Naive B cell (primary cell): ENCODE measurements around the gene ZNF561. TPM values are rescaled to one million over a fixed set of nuclear protein-coding genes. Genes with fewer than 3 reads are reported as not detected.
"Not testable (repeated sequence)": the region's sequence is repeated elsewhere in the genome, so short reads cannot be mapped to it uniquely, and the experiment has no call there.

Source experiments
- ATAC-seq, 2 donors: fragments of 150-1000 bp; cut with Tn5 transposase; 2 replicates each; pipeline ENCODE4 v1.10.0; 2021; ENCODE audit warnings: low read depth in 2 of 2, mild to moderate bottlenecking in 2 of 2, moderate library complexity in 2 of 2
- DNase-seq: peaks from one replicate; pipeline ENCODE4 v3.0.0; 2022
- H3K27ac Mint-ChIP-seq, 6 donors: one replicate each; pipeline ENCODE4 v1.8.0; 2020 to 2022; ENCODE audit warnings: mild to moderate bottlenecking in 6 of 6, mixed read lengths in 6 of 6, moderate library complexity in 5 of 6, inconsistent platforms in 2 of 6
- H3K27me3 Mint-ChIP-seq, 3 donors: one replicate each; pipeline ENCODE4 v1.8.0; 2021 to 2022; ENCODE audit warnings: mixed read lengths in 3 of 3, mild to moderate bottlenecking in 1 of 3
- H3K36me3 Mint-ChIP-seq, 2 donors: one replicate each; pipeline ENCODE4 v1.8.0; 2020 to 2022; ENCODE audit warnings: mixed read lengths in 2 of 2, inconsistent platforms in 1 of 2, mild to moderate bottlenecking in 1 of 2
- H3K4me1 Mint-ChIP-seq, 3 donors: one replicate each; pipeline ENCODE4 v1.8.0; 2020 to 2022; ENCODE audit warnings: mixed read lengths in 3 of 3, inconsistent platforms in 1 of 3, mild to moderate bottlenecking in 1 of 3, moderate library complexity in 1 of 3
- H3K4me3 Mint-ChIP-seq, 8 donors: one replicate each; pipeline ENCODE4 v1.8.0; 2020 to 2022; ENCODE audit warnings: mild to moderate bottlenecking in 8 of 8, mixed read lengths in 8 of 8, moderate library complexity in 8 of 8, inconsistent platforms in 2 of 8
- H3K9me3 Mint-ChIP-seq, 7 donors: one replicate each; pipeline ENCODE4 v1.8.0; 2020 to 2022; ENCODE audit warnings: mixed read lengths in 7 of 7, mild to moderate bottlenecking in 5 of 7, inconsistent platforms in 2 of 7, moderate library complexity in 1 of 7
- polyA plus RNA-seq, 6 donors: library from polyadenylated mRNA; unstranded; fragments of 300-500 nt; fragmentation: Illumina TruSeq; gene quantifications; one replicate each; pipeline ENCODE4 v1.2.3, GENCODE V29; 2021; ENCODE audit warnings: low read depth in 6 of 6

Gene ZNF561
- polyA plus RNA-seq = 10 to 100 TPM in 5 of 6 donors, 1 to 10 TPM in 1; 8.7 to 28.2 (median 13.1) TPM

DNA sequence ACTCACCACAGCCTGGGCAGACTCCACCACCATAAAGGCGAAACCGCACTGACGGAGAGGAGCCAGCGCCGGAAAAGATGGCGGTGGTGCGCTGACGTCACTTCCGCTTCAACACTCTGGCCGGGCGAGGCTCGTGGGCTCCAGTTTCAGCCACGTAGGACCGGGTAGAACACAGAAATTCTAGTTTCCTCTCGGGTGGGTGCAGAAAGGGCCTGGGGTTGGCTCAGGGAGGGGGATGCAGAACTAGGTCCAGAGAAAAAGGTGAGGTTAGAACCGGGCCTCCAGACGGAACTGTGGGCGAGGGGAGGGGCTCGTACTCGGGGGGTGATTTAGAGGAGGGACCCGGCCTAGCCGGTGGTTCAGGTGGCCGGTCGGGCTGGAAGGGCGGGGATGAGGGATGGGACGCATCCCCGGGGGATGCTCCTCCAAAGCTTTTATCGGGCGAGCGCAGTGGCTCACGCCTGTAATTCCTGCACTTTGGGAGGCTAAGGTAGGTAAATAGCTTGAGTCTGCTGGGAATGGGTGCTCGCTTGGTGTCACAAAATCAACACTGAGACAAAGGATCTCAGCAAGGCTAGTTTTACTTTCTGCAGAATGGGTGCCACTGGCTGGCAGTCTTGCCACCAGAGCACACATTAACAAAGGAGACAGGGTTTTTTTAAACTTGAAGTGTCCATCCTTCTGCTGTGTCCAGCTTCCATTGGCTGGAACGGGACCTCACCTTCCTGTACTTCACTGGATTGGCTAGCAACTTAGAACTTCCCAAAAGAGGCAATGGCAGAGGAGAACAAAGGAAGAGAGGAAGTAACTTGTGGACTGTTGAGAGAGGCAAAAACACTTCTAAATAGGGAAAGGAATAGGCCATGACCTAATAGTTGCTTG lies at the start of gene ZNF561:
Gene ZNF561 (minus strand): TSS at position 77 of the 882 bp plus-strand sequence. CDS start 1,776 bp downstream, outside the sequence.
- H3K9me3 Mint-ChIP-seq = peaks cover 0 to 11% (median 4%) of the 10 kb centered on the region in 7 donors
- peaks cover 0 to 13% of the 10 kb centered on the region in 2 donors for H3K36me3 Mint-ChIP-seq
- ATAC-seq (peak; percentile 92 to 93), DNase-seq (peak; percentile 86)
- H3K4me1 Mint-ChIP-seq = peaks cover 22 to 33% (median 25%) of the 10 kb centered on the region in 3 donors
- H3K27me3 Mint-ChIP-seq = peaks cover 0 to 5% (median 0%) of the 10 kb centered on the region in 3 donors
- H3K4me3 Mint-ChIP-seq = peak within 1 kb of the TSS; percentile 95 to 100 (median 99)
- peak within 1 kb of the TSS; percentile 99 to 100 (median 100) for H3K27ac Mint-ChIP-seq

DNA sequence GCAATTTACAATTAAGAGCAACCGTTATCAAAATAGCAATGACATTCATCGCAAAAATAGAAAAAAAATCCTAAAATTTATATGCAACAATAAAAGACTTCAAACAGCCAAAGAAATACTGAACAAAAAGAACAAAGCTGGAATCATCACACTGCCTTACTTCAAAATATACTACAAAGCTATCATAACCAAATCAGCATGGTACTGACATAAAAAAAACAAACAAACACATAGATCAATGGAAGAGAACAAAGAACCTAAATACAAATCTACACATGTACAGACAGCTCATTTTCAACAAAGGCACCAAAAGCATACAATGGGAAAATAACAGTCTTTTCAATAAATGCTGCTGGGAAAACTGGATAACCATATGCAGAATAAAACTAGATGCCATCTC lies 47.5 kb upstream of the ZNF561 start:
- Mint-ChIP-seq H3K4me3 (peak overlapping the region in 1 of 8 donors; percentile 35), H3K4me1 (peaks cover 23 to 55% (median 44%) of the 10 kb centered on the region in 3 donors), H3K9me3 (peaks cover 8 to 54% (median 31%) of the 10 kb centered on the region in 7 donors), H3K27me3 (no peaks in the 10 kb centered on the region), H3K36me3 (peaks cover 39 to 47% of the 10 kb centered on the region in 2 donors), H3K27ac (peak overlapping the region in 3 of 6 donors; percentile 38 to 69 (median 58))
- ATAC-seq = no peak
- DNase-seq = no peak

DNA sequence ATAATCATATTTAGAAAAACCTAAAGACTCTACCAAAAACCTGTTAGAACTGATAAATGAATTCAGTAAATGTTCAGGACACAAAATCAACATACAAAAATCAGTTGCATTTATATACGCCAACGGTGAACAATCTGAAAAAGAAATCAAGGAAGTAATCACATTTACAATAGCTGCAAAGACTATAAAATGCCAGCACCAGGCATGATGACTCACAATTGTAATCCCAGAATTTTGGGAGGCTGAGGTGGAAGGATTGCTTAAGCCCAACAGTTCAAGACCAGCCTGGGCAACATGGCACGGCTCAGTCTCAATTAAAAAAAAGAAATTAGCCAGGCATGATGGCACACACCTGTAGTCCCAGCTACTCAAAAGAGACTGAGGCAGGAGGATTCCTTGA lies 46.9 kb upstream of the ZNF561 start:
- no peak for DNase-seq
- Mint-ChIP-seq H3K27ac (peak overlapping the region in 2 of 6 donors; percentile 56 to 90), H3K9me3 (peaks cover 6 to 51% (median 28%) of the 10 kb centered on the region in 7 donors), H3K4me1 (peaks cover 21 to 50% (median 42%) of the 10 kb centered on the region in 3 donors), H3K36me3 (peaks cover 37 to 43% of the 10 kb centered on the region in 2 donors), H3K27me3 (no peaks in the 10 kb centered on the region), H3K4me3 (no peak overlapping the region)
- ATAC-seq = no peak

DNA sequence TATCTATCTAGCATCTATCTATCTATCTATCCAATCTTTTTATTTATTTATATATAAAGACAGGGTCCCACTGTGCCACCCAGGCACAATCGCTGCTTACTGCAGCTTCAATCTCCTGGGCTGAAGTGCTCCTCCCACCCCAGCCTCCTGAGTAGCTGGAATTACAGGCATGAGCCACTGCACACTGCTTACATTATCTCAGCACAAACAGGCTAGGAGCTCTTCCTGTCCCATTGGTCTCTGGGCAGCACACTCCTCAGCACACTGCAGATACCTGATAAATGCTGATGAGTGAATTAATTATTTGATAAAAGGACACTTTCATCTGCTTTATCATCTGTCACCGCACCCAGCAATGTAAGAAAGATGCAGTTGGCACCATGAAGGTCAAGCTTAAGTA lies 37.7 kb upstream of the ZNF561 start:
- ATAC-seq = no peak
- DNase-seq = no peak
- H3K27ac Mint-ChIP-seq = no peak overlapping the region
- H3K9me3 Mint-ChIP-seq = peaks cover 0 to 5% (median 1%) of the 10 kb centered on the region in 7 donors
- peaks cover 5 to 10% of the 10 kb centered on the region in 2 donors for H3K36me3 Mint-ChIP-seq
- H3K4me3 Mint-ChIP-seq = no peak overlapping the region
- H3K4me1 Mint-ChIP-seq = peaks cover 5 to 20% (median 12%) of the 10 kb centered on the region in 3 donors
- H3K27me3 Mint-ChIP-seq = no peaks in the 10 kb centered on the region

DNA sequence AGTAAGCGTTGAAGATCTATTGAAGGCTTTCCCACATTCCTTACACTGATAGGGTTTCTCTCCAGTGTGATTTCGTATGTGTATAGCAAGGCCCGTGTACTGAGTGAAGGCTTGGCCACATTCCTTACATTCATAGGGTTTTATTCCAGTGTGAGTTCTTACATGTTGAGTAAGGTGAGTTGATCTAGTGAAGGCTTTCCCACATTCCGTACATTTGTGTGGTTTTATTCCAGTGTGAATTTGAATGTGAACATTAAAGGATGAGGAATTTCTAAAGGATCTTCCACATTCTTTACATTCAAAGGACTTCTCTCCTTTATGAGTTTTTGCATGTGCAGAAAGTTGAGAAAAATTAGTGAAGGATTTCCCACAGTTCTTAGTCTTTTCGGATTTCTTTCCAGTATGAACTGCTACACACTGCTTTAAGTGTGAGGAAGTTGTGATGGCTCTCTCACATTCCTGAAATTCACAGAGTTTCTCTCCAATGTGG lies 32.1 kb upstream of the ZNF561 start:
- peaks cover 32 to 42% of the 10 kb centered on the region in 2 donors for H3K36me3 Mint-ChIP-seq
- H3K4me3 Mint-ChIP-seq, H3K4me1 Mint-ChIP-seq, H3K27me3 Mint-ChIP-seq, DNase-seq, H3K27ac Mint-ChIP-seq, ATAC-seq: not testable (repeated sequence)
- peaks cover 0 to 31% (median 26%) of the 10 kb centered on the region in 7 donors for H3K9me3 Mint-ChIP-seq

DNA sequence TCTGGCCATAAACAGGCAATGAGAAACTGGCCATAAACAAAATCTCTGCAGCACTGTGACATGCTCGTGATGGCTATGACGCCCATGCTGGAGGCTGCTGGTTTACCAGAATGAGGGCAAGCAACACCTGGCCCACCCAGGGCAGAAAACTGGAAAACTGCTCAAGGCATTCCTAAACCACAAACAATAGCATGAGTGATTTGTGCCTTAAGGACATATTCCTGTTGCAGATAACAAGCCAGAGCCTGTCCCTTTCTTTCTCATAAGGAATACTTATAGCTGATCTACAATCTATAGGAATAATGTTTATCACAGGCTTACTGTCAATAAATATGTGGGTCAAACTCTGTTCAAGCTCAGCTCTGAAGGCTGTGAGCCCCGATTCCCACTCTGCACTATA lies 30.4 kb upstream of the ZNF561 start:
- H3K4me1 Mint-ChIP-seq, ATAC-seq, H3K27ac Mint-ChIP-seq, DNase-seq, H3K27me3 Mint-ChIP-seq, H3K4me3 Mint-ChIP-seq: not testable (repeated sequence)
- Mint-ChIP-seq H3K36me3 (peaks cover 27 to 33% of the 10 kb centered on the region in 2 donors), H3K9me3 (peaks cover 0 to 31% (median 26%) of the 10 kb centered on the region in 7 donors)

DNA sequence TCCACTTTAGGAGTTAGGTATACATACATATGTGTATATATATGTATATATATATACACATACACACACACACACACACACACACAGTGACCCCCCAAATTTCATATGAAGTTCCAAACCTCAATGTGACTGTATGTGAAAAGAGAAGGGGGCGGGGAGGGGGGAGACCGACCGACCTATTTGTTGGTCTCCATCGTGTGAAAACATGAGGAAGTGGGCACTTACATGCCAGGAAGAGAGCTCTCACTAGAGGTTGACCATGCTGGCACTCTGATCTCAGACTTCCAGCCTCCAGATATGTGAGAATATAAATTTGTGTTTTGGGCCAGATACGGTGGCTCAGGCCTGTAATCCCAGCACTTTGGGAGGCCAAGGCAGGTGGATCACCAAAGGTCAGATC lies 29.3 kb upstream of the ZNF561 start:
- no peak for ATAC-seq
- Mint-ChIP-seq H3K9me3 (peaks cover 0 to 31% (median 26%) of the 10 kb centered on the region in 7 donors), H3K36me3 (peaks cover 27 to 33% of the 10 kb centered on the region in 2 donors), H3K27ac (peak overlapping the region in 2 of 6 donors; percentile 69 to 71), H3K4me3 (no peak overlapping the region), H3K4me1 (peaks cover 0 to 3% (median 0%) of the 10 kb centered on the region in 3 donors), H3K27me3 (no peaks in the 10 kb centered on the region)
- DNase-seq = no peak

DNA sequence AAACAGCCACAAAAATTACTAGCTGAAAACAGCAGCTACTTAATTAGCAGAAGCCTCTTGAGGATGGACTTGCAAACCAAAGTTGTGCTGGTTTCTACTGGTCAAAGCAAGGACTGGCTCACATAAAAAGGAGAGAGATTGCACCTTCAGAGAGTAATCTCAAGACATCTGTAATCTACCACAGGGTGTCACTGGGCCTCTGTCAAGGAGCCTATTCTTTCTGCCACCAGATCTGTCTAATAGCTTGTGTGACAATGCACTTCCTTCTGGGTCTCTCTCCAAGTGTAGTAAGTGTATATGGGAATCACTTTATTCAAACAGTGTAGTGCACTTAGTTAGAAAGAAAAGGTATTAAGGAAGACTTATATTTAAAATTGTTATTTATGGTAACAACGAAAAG lies 24.4 kb upstream of the ZNF561 start:
- peak overlapping the region in 1 of 6 donors; percentile 44 for H3K27ac Mint-ChIP-seq
- DNase-seq (no peak), ATAC-seq (peak in 1 of 2 donors; percentile 35)
- H3K9me3 Mint-ChIP-seq = peaks cover 0 to 14% (median 0%) of the 10 kb centered on the region in 7 donors
- H3K27me3 Mint-ChIP-seq = no peaks in the 10 kb centered on the region
- H3K4me3 Mint-ChIP-seq = no peak overlapping the region
- H3K36me3 Mint-ChIP-seq = peaks cover 6 to 14% of the 10 kb centered on the region in 2 donors
- peaks cover 3 to 9% (median 8%) of the 10 kb centered on the region in 3 donors for H3K4me1 Mint-ChIP-seq

DNA sequence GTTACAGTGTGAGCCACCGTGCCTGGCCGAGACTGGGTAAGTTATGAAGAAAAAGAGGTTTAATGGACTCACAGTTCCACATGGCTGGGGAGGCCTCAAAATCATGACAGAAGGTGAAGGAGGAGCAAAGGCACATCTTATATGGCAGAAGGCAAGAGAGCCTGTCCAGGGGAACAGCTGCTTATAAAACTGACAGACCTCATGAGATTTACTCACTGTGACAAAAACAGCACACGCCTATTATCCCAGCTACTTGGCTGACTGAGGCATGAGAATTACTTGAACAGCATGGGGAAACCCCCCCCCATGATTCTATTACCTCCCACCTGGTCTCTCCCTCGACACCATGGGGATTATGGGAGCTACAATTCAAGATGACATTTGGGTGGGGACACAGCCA lies 23.4 kb upstream of the ZNF561 start:
- peaks cover 0 to 15% (median 0%) of the 10 kb centered on the region in 7 donors for H3K9me3 Mint-ChIP-seq
- H3K4me3 Mint-ChIP-seq = no peak overlapping the region
- no peak for DNase-seq
- no peaks in the 10 kb centered on the region for H3K27me3 Mint-ChIP-seq
- no peak for ATAC-seq
- H3K27ac Mint-ChIP-seq = peak overlapping the region in 1 of 6 donors; percentile 30
- H3K4me1 Mint-ChIP-seq = peaks cover 4 to 10% (median 9%) of the 10 kb centered on the region in 3 donors
- peaks cover 6 to 17% of the 10 kb centered on the region in 2 donors for H3K36me3 Mint-ChIP-seq

DNA sequence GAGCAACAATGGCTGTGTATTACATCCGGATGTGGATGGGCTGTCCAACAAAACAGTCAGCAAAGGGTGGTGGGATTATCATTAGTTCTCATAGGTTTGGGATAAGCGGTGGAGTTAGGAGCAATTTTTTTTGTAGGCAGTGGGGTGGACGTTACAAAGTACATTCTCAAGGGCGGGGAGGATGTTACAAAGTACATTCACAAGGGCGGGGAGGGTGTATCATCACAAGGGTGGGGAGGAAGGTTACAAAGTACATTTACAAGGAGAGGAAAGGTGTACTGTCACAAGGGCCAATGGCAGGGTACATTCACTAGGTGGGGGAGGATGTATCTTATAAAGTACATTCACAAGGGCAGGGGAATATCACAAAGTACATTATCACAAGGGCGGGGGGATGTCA lies 20.8 kb upstream of the ZNF561 start:
- H3K27ac Mint-ChIP-seq = peak overlapping the region in 1 of 6 donors; percentile 77
- DNase-seq = no peak

DNA sequence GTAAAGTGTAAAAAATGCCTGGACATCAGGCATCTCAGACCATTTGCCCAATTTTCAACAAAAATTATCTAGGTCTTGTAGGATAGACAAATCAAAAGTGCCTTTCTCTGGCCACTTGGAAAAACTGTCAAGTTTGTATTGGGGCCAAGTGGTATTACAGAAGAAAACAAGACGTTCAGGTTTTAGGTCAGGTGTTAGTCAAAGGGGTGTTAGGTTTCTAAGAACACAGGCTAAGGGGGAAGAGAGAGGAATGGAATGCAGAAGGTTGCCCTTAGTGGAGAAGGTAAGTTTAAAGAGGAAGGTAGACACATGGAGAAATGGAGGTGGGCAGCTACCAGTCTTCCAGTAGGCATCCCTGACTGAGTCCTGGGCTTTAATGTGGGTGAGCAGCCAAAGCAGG lies 19.9 kb upstream of the ZNF561 start:
- Mint-ChIP-seq H3K9me3 (peaks cover 0 to 15% (median 0%) of the 10 kb centered on the region in 7 donors), H3K4me3 (no peak overlapping the region), H3K36me3 (peaks cover 6 to 17% of the 10 kb centered on the region in 2 donors), H3K27ac (peak overlapping the region in 2 of 6 donors; percentile 30 to 66), H3K4me1 (peaks cover 4 to 10% (median 9%) of the 10 kb centered on the region in 3 donors), H3K27me3 (no peaks in the 10 kb centered on the region)
- ATAC-seq (no peak), DNase-seq (no peak)

More for the DNA sequence above, 20.8 kb upstream of the ZNF561 start:
- Mint-ChIP-seq H3K36me3 (peaks cover 6 to 17% of the 10 kb centered on the region in 2 donors), H3K4me1 (peaks cover 4 to 10% (median 9%) of the 10 kb centered on the region in 3 donors), H3K4me3 (no peak overlapping the region), H3K9me3 (peaks cover 0 to 15% (median 0%) of the 10 kb centered on the region in 7 donors), H3K27me3 (no peaks in the 10 kb centered on the region)
- ATAC-seq = no peak

DNA sequence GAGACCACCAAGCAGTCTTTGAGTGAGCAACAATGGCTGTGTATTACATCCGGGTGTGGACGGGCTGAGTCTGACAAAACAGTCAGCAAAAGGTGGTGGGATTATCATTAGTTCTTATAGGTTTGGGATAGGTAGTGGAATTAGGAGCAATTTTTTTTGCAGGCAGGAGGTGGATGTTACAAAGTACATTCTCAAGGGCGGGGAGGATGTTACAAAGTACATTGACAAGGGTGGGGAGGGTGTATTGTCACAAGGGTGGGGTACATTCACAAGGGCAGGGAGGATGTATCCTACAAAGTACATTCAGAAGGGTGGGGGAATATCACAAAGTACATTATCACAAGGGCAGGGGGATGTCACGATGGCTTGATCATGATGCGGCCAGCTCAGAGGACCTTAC lies 15.0 kb upstream of the ZNF561 start:
- no peaks in the 10 kb centered on the region for H3K27me3 Mint-ChIP-seq
- DNase-seq (no peak), ATAC-seq (no peak)
- peaks cover 0 to 7% (median 0%) of the 10 kb centered on the region in 7 donors for H3K9me3 Mint-ChIP-seq
- H3K4me1 Mint-ChIP-seq = peaks cover 3 to 6% (median 4%) of the 10 kb centered on the region in 3 donors
- H3K36me3 Mint-ChIP-seq = peaks cover 8 to 27% of the 10 kb centered on the region in 2 donors
- H3K27ac Mint-ChIP-seq = no peak overlapping the region
- no peak overlapping the region for H3K4me3 Mint-ChIP-seq

DNA sequence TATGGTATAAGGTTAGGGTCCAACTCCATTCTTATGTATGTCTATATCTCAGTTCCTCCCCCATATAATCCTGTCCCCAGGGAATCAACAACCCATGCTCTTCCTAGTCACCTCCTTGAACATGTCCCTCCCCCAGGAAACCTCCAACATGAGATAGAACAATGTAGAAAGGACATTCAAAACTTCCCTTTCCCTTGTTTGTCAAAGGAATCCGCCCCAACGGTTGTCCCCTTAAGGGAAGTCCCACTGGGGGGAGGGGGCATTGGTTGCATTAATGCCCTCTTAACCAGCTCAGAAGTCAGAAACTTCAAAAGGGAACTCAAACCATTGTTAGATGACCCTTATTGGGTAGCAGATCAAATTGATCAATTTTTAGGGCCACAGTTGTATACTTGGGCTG lies 6.8 kb upstream of the ZNF561 start:
- Mint-ChIP-seq H3K4me1 (peaks cover 5 to 8% (median 7%) of the 10 kb centered on the region in 3 donors), H3K9me3 (no peaks in the 10 kb centered on the region), H3K36me3 (peaks cover 0 to 9% of the 10 kb centered on the region in 2 donors), H3K4me3 (no peak overlapping the region), H3K27ac (peak overlapping the region in 1 of 6 donors; percentile 2), H3K27me3 (no peaks in the 10 kb centered on the region)
- DNase-seq (no peak), ATAC-seq (no peak)
